ENCODE measurements around the gene BEGAIN. TPM values are rescaled to one million over a fixed set of nuclear protein-coding genes. Genes with fewer than 3 reads are reported as not detected.

Gene BEGAIN
- total RNA-seq, 1 donor from 2014 or later: 5.1 TPM

DNA sequence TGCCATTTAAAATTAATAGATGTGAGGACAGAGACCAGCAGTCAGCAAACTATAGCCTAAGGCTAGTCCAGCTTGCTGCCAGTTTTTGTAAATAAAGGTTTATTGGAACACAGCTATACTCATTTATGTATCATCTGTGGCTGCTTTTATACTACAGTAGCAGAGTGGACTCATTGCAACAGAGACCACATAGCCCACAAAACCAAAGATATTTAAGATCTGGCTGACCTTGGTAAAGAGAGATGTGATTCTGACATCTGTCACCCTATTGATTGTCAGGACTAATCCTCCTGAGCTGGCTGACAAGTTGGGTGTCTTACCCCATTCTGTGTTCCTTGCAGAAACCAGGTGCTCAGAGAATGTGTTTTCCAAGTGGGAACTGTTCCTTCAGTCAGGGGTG lies 99.9 kb downstream of the BEGAIN start:
- H3K36me3 Mint-ChIP-seq: peaks cover 5% of the 10 kb centered on the region
- TF ChIP-seq, protein P1, sequence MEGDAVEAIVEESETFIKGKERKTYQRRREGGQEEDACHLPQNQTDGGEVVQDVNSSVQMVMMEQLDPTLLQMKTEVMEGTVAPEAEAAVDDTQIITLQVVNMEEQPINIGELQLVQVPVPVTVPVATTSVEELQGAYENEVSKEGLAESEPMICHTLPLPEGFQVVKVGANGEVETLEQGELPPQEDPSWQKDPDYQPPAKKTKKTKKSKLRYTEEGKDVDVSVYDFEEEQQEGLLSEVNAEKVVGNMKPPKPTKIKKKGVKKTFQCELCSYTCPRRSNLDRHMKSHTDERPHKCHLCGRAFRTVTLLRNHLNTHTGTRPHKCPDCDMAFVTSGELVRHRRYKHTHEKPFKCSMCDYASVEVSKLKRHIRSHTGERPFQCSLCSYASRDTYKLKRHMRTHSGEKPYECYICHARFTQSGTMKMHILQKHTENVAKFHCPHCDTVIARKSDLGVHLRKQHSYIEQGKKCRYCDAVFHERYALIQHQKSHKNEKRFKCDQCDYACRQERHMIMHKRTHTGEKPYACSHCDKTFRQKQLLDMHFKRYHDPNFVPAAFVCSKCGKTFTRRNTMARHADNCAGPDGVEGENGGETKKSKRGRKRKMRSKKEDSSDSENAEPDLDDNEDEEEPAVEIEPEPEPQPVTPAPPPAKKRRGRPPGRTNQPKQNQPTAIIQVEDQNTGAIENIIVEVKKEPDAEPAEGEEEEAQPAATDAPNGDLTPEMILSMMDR (IDR thresholded peaks at IDR 0.05; ENCODE audit: unreplicated experiment): no peak
- H3K4me3 Mint-ChIP-seq: no peak overlapping the region
- H3K9me3 Mint-ChIP-seq: no peaks in the 10 kb centered on the region
- no peaks in the 10 kb centered on the region for H3K27me3 Mint-ChIP-seq (ENCODE audit: low read depth)
- no peak for DNase-seq (ENCODE audit: low spot score in 2 of 2, unreplicated experiment in 2 of 2)
- H3K4me1 Mint-ChIP-seq: no peaks in the 10 kb centered on the region
- no peak overlapping the region for H3K27ac Mint-ChIP-seq

Other genes with a start within 250 kb of the BEGAIN start
- 12.7 to 13.8 TPM (median 12.9 TPM) in 3 replicates for gene WDR25, start 210.9 kb downstream of the BEGAIN start, total RNA-seq
- gene DLK1, start 139.5 kb upstream of the BEGAIN start, total RNA-seq: 958 to 1,165 TPM (median 1,080 TPM) in 3 replicates
- 0.18 TPM in 1 of 3 replicates, not detected in the others for gene MEG3, start 238.7 kb upstream of the BEGAIN start, total RNA-seq